IPS DF 4.7 (cell line): ENCODE data around the gene GRB10.

Experiments used
- DNase-seq: peaks from one replicate; pipeline ENCODE4 v3.0.0-alpha.2; 2013; ENCODE audit warnings: low spot score; ENCODE audit errors: extremely low read depth

The GRB10 gene

DNA sequence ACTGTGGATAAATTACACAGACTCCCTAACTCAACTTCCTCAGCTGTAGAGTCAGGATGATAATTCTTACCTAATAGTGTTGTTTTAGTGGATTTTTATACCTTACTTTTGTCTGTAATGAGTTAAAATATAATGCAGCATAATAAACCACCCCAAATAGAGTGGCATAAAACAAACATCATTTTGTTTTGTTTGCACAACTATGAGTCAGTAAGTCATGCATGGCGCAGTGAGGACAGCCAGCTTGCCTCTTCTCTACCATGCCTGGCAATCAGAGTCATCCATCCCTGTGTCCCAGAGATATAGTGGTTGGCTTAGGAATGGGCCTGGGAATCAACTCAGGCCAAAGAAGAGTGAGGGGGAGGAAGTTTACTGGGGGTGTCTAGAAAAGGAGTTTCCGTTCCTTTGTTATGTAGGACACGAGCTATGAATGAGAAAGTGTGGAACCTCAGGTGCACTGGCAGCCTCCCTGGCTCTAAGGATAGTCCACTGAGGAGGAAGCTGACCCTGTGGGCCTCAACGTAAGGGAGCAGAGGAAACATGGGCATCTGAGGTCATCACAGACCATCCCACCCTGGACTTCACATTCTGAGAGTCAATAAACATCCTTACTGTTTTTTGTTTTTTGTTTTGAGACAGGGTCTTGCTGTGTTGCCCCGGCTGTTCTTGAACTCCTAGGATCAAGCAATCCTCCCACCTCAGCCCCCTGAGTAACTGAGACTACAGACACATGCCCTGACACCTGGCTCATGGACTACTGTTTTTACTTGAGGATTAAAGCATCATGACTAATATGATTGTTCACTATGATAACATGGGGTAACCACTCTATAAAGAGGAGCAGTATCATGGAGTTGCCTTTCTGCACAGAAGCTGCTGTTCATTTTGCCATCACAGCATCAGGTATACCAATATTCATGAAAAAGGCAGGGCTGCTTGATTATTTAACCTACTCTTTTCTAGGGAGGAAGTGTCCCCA is 21.0 kb upstream of the GRB10 start:
- DNase-seq: no peak

DNA sequence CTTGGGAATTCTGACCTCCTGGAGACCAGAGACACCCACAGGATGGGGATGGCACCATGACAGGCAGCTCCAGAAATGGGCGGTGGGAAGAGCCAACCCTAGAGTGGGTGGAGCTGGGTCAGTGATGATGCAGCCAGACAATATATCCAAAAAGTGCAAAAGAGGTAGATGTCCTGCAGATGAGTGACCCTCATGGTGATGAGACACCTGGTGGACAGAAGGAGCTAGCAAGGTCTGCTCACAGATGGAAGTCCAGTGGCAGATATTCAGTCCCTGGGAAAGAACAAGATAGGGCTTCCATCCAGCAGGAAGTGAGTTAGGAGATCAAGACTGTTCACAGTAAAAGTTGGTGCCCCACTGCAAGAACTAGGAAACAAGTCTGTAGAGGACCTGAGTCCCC is 19.2 kb upstream of the GRB10 start:
- DNase-seq: no peak

DNA sequence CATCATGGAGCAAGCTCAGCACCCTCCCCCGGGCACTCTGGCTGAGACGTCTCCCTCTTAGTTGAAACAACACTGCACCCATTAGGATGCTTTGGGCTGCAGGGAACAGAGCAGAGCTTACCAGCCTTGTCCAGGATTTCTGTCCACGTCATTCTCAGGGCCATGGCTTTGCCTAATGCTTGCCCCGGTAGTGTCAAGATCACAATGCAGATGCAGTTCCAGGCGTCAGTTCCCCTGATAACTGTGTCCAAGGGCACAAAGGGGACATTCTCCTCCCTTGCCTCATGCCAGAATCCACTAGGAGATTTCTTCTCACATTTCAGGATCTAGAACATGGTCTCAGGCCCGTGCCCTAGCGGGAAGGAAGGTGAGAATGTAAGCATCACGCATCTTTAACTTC is 17.2 kb upstream of the GRB10 start:
- DNase-seq: no peak

DNA sequence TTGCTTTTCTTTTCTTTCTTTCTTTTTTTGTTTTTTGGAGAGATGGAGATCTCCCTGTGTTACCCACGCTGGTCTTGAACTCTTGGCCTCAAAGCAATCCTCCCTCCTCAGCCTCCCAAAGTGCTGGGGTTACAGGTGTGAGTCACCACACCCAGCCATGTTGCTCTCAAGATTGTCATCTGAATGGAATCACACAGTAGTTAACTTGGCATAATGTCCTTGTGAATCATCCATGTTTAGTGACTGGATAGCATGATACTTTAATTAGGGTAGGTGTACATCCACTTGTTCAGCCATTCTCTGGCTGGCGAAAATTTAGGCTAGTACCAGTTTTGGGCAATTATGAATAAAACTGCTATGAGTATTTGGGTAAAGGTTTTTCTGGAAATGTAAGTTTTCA is 15.4 kb upstream of the GRB10 start:
- DNase-seq: no peak

DNA sequence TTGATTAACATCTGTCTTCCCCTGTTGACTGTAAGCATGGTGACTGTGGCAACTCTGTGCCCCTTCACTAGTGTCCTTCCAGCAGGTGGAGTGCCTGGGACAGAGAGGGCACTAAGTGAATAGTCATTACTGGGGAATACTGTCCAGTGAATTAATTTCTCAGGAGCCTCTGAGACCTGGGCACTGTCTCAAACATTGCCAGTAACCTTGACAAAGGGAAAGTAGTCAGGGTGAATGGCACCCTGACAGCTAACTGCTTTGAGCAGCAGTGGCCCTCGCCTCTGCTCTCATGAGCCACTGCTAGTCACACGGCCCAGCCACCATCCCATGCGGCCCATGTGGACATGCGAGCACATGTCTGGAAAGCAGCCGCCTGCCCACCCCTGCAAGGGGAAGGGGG is 13.1 kb upstream of the GRB10 start:
- no peak for DNase-seq

DNA sequence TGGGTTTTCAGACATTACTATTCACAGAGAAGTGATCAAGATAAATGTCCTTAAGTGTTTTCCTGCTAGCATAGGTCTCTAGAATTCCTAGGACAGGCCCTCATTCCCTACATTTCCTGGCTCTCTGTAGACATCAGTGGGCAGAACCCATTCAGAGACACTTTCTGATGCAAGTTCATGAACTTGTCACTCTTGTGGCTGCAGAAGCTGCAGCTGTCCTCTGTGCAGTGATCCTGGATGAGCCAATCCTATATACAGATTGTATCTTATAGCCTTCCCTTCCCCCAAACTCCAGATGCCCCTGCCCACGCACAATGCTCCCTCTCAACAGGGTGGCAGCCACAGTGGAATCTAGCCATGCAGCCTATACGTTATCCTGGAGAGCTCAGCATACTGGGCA is 12.6 kb upstream of the GRB10 start:
- no peak for DNase-seq

DNA sequence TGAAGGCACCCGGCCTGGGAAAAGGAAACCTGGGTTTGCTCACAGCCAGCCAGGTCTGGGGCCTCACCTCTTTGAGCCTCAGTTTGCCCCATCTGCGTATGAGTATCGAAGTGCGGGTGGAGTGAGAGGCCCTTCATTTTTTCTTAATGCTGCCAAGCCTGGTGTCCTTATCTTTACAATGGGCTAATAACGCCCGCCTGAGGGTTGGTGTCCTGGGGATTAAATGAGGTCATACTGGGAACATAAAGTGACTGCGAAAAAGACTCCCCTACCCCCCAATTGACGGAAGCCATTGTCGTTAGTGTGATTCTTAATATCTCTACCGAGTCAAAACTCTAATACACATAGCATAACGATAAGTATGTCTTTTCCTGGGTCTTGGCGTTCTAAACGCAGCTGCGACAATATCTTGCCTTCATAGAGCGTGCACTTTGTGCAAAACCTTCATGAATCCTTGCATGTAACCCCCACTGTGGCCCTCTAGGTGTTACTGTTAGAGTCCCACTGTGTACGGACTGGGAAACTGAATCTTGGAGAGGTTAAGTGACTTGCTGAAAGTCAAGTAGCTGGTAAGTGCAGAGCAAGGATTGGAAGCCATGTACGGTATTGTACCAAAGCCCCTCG is 11.4 kb upstream of the GRB10 start:
- DNase-seq: no peak

DNA sequence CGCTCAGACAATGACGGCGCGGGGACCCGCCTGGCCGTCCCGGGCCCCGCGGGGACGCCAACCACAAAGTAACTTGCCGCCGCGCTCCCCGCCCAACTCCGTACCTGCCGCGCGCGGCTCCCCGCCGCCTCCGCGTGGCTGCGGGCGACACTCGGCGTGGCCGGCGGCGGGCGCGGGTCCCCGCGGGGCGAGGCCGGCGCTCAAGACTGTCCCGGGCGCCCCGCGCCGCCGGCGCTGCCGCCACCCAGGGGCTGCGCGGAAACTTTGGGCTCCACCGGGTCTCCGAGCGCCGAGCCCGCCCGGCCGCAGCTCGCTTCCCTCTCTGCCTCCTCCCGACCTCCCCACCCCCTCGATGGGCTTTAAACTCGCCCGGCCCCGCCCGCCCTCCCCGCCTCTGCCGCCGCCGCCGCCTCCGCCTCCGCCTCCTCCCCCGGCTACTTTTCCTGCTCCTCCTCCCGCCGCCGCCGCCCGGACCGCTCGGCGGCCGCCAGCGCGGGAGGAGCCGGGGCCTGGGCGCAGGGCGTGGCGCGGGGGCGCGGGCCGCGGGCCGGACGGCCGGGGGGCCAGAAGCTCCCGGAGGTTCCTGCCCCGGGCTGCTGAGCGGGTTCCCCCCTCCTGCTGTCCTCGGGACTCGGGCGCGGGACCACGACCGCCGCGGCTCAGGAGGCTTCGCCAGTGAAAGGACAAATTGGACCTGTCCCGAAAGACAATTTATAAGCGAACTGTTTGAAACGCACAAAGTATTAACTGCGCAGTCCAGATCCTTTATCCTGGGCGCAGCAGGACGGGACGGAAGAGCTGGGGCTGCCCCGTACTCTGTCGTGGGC is 10.6 kb upstream of the GRB10 start:
- no peak for DNase-seq

DNA sequence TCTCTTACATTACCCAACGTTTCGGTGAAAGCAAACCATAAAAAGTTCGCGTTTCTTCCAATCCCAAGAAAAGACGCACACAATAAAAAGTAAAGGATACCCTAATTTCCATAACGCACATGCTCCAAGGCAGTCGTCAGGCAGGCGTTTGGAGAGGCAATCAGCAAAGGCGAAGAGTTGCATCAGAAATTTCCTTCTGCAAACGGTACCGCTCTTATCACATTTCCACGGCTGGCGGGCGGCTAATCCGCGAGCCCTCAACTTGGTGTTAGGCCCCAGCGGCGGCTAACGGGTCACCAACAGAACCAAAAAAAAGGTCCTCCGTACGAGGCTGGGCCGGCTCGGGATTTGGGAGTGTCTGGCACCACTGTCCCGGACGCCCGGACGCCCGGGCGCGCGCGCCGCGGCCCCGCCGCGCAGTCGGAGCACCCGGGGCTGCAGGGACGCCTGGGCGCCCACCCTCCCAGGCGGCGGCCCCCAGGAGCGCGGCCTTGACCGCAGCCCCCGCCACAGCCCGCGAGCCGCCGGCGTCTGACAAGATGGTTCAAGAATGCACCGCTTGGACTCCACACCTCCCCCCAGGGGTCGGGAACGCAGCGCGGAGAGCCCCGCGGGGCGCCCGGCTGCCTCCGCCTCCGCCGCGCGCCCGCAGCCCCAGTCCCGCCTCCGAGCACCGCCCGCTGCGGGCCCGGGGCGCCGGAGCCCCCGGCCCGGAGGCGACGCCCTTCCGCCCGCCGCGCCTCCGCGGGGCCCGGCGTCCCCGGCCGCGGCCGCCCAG is 9.8 kb upstream of the GRB10 start:
- DNase-seq: no peak

DNA sequence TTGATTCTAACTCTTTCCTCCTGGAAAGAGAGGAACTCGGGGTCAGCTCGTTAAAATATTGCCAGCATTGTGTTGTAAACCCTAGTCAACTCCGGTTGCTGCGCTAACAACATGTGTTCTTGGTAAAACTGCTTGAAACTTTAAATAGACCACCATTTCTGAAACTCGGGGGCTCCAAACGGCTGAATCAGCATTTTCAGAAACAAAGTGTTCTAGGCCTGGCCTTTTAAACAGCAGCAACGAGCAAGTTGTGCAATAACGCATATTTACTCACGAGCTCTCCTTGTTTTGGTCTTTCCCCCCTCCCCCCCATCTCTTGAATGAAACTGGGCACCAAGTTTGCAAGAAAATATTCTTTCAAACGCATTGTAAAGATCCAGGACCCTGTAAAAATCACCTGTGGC is 9.2 kb upstream of the GRB10 start:
- DNase-seq: no peak

DNA sequence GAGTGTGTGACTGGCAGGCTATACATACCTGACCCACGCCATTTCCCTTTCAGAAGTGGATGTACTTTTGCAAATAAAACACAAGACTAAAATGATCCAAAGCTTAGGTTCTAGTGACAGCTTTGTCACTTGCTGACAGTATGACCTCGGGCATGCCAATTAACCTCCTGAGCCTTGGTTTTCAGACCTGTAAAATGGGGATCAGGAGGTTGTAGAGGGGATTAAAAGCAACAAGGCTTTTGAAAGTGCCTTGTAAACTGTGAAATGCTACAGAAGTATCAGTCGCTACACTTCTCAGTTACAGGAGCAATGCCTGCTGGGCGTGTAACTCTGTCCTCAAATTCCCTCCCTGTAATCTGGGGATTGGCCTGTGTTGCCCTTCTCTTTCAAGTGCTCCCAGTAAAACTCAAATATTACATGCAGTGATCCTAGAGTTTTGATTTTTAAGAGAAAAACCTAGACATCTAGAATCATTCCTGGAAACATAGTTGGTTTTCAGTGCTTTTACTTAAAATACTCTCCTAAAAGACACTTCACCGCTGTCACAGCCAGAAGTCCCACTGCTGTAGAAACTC is 8.8 kb upstream of the GRB10 start:
- no peak for DNase-seq

DNA sequence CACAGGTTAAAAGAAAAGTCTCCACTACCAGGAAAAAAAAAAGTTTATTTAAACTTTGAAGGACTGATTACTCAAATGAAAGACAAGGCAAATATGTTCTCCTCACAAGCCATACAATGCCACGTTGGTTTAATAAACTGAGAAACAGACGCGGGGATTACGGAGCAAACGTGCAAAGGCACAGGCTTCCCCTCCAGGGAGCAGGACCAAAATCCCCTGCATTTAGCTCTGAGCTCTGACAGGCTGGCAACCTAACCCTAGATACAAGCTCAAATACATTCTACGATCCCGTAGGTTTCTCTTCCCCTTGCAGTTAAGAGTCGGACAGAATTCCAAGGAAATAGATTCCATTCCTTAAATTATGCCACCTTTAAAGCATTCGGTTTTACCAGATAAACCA is 7.7 kb upstream of the GRB10 start:
- DNase-seq: no peak

DNA sequence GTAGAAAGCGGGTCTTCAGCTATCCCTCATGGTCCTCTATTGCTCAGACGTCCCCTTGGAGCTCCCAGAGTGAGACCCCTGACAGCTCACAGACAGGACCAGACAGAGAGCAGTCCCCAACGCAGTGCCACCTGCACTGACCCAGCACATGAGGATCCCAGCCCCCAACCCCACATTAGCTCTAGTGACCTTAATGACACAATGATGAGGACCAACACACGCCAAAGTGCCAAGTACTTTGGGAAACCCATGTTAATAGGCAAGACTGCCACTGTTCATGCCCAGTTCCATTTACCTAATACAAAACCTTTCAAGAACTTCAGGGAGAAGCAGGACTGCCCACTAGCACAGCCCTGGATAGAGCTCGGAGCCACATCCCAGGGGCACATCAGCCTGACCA is 5.7 kb upstream of the GRB10 start:
- no peak for DNase-seq

DNA sequence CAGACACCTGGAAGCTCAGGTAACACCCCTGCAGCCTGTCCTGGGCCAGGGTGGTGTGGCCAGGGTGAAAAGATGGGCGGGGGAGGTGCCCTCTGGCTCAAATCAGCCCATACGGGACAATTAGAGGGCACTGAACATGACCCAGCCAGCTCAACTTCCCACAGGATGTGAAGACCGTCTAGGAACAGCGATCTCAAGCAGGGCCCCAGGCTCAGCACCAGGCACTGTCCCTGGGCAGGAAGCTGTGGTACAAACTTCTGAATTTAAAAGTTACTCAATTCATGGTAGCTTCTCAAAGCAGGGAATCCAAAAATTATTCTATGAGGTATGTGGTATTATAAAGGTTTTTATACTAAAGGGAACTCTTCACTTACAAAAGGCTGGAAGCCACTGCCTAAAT is 5.1 kb upstream of the GRB10 start:
- no peak for DNase-seq

DNA sequence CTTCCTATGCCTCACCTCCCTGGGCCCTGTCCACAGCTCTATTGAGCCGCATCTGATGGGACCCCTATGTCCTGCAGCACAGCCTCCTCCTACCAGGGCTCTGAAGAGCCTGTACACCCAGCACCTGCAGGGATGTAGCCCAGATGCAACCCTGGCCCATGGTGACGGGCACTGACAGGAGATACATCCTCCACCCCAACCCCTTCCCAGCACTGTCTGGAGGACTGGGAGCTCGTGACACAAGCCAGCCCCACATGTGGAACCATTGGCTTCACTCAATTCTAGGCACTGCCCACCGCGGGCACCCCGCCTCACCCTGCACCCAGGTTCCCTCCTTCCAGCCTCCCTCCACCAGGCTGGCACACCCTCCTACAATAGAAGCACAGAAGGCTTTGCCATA is 2.6 kb upstream of the GRB10 start:
- no peak for DNase-seq

DNA sequence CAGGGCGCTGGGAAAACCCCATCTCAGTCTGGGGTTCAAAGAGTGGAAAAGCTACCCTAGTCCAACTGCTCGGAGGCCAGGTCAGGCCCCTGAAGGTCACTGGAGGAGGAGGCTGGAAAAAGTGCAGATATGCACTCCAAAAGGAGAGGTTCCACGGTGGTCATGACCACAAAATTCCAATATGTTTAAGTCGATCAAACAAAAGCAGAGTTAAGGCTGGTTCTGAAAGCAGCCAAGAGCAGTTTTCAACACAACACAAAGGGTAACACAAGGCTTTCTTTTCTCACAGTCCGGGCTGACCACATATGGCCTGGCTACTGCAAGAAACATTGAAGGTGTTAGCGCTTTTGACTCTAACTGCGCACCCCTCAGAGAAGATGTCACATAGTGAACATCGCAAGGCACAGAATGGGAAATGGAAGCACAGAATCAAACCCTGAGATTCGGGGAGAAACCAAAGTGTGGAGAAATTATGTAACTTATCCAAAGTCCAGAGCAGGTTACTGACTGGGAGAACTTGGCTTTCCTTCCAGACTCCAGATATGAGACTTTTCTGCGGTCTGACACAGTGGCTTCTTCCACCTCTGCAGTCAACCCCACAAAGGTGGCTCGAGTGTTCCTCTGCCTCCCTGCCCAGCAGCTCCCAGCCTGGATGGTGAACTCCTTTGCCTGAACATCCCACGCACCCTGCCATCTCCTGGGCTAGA is 1.3 kb upstream of the GRB10 start:
- no peak for DNase-seq

DNA sequence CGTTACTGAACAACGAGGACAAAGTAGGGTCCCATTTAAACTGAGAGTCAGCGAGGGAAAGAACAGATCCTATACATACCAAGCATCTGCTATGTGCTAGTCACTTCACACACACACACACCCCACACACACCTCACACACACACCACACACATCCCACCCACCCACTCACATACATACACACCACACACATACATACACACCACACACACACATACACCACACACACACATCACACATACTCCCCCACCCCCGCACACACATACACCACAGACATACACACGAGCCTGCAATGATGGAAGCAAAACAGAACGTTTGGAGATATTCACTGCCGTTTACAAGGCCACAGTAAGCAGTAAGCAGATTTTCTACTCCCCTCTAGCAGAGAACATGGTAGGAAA is 607 bp upstream of the GRB10 start:
- no peak for DNase-seq

DNA sequence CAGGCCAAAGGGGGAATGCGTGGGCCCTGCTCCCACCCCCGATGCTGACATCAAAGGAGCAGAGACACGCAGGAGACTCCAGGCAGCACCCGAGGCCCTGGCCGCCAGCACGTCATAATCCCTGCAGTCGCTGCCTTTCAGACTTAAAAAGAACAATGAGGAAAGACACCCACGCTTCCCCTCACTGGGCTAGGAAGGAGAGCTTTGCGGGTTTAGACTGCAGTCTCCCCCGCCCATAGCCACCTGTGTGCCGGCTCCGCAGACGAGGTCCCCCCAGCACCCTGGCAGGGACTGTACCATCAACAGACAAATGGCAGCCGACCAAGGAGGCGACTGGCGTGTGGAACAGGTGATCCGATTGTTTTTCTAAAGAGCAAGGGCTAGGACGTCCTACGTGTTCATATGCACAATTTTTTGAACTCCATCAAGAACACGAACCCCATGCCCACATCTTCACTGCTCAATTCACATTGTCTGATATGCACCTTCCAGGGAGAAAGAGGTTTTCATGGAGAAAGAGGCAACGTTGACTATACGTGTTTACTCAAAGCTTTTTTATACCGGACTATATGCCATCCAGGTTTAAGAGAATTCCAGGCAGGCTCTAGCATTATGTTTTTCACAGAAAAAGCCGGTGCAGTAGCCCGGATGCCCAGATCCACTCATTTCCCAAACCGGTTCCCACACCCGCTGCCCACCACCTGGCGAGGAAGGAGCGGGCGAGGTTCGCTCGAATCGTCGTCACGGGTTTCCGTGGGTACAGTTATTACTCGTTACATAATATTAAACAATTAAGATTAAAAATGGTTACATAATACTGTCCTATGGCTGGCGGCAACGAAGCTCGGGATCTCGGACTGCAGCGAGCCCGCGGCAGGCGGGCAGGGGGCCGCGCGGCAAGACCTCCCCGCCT is 1.1 kb downstream of the GRB10 start:
- no peak for DNase-seq

DNA sequence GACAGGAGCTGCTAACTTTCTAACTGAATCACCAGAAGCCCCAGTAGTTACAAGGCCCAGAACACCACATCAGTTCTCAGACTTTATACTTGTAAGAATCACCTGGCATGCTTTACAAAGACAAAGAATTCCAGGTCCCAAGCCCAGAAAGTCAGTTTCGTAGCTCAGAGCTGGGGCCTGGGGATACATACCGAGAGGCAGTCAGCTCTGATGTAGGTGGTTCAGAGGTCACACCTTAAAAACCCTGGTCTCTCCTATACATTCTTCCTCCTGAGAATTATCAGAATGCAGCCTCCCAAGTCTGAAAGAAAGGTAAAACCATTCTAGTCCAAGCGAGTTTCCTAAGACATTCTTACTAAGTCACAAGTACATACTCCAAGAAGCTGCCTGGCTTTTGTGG is 2.3 kb downstream of the GRB10 start:
- DNase-seq: no peak
